GM12891 (cell line): ENCODE results near the gene FHL3.

Experiments
- POLR2A ChIP-seq: IDR thresholded peaks from 2 replicates; pipeline ENCODE4 v1.6.1; 2011; ENCODE audit warnings: low read depth, low read length, control low read depth
- POLR2AphosphoS5 ChIP-seq: IDR thresholded peaks from 2 replicates; pipeline ENCODE4 v1.6.1; 2011; ENCODE audit warnings: low read depth, low read length, control low read depth
- SPI1 ChIP-seq: IDR thresholded peaks from 2 replicates; pipeline ENCODE4 v1.6.1; 2011; ENCODE audit warnings: low read depth, low read length, control low read depth
- TAF1 ChIP-seq: IDR thresholded peaks from 2 replicates; pipeline ENCODE4 v1.6.1; 2011; ENCODE audit warnings: low read depth, low read length, control low read depth

DNA sequence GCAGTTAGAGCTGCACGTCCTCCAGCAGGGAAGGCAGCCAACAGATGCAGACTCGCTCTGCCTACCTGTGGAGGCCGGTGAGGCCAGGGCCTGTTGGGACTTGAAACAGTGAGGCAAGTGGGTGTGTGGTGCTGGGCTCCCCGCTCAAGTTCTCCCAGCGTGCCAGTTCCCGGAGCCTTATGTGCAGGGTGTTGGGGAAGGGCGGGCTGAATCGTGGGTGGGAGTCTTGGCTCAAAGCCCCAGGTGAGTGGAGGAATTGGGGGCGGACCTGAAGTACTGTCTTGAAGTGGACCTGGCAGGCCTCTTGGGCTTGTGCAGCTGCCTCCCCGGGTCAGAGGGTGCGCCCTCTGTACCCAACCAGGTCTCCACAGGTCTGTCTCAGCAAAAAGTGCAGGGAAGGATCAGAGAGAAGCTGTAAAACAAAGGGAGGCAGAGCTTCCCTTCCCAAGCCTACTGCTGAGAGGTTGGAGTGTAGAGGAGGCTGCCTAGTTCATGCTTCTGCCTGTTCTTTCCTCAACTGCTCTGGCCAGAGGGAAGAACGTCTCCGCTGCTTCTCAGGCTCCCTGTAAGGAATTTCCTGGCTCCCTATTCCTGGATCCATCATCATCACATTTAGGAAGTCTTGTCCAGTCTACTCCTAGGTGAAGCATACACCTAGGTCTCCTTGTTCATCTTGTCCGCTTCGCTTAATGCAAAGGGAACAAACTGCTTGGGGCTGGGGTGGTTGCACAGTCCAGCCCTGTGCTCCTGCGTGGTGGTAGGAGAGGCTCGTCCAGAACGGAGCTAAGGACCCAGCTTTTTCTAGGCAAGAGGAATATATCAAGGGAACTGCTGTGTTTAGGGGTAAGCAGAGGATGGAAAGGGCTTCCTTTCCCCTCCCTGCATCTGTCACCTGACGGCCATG lies 22.1 kb upstream of the FHL3 start:
- TF ChIP-seq POLR2A: no peak
- peak; percentile 49; the same call in 1 of the 2 replicates for TF ChIP-seq POLR2AphosphoS5
- no peak for TF ChIP-seq TAF1
- TF ChIP-seq SPI1: no peak
